Aorta (tissue), 5 donors: Measurements from ENCODE around the gene SORL1. TPM values are rescaled to one million over a fixed set of nuclear protein-coding genes. Genes with fewer than 3 reads are reported as not detected.
A peak's percentile ranks its signal among the peaks of the same experiment; 100 is the strongest.

Experiments used
- ATAC-seq: fragments of 200-7000 bp; cut with Tn5 transposase; one replicate; pipeline ENCODE4 v1.9.1; 2022; ENCODE audit warnings: moderate library complexity; ENCODE audit not compliant: low FRiP score
- DNase-seq, 2 donors: peaks; one replicate each; pipeline ENCODE4 v3.0.0-alpha.2; 2020
- H3K27ac ChIP-seq, 2 donors: one replicate each; pipeline ENCODE4 v1.5.1; 2013; ENCODE audit warnings: low read length in 2 of 2, mild to moderate bottlenecking in 2 of 2, moderate library complexity in 2 of 2, control low read depth in 1 of 2, inconsistent platforms in 1 of 2, low read depth in 1 of 2
- H3K27me3 ChIP-seq, 2 donors: one replicate each; pipeline ENCODE4 v1.6.1; 2013; ENCODE audit warnings: control low read depth in 1 of 2, low read length in 1 of 2, mild to moderate bottlenecking in 1 of 2, moderate library complexity in 1 of 2; ENCODE audit not compliant: insufficient read depth in 2 of 2, control insufficient read depth in 1 of 2
- H3K36me3 ChIP-seq, 2 donors: one replicate each; pipeline ENCODE4 v1.6.1; 2013; ENCODE audit warnings: control low read depth in 1 of 2, low read length in 1 of 2, mild to moderate bottlenecking in 1 of 2; ENCODE audit not compliant: insufficient read depth in 2 of 2, control insufficient read depth in 1 of 2
- H3K4me1 ChIP-seq, 2 donors: one replicate each; pipeline ENCODE4 v1.6.1; 2013; ENCODE audit warnings: low read length in 2 of 2, control low read depth in 1 of 2, mild to moderate bottlenecking in 1 of 2, moderate library complexity in 1 of 2; ENCODE audit not compliant: insufficient read depth in 2 of 2, control insufficient read depth in 1 of 2
- H3K4me3 ChIP-seq, 2 donors: one replicate each; pipeline ENCODE4 v1.5.1; 2013; ENCODE audit warnings: low read length in 2 of 2, control low read depth in 1 of 2, mild to moderate bottlenecking in 1 of 2
- H3K9me3 ChIP-seq: one replicate; pipeline ENCODE4 v1.6.1; 2013; ENCODE audit warnings: mild to moderate bottlenecking, low read length; ENCODE audit not compliant: control insufficient read depth
- WGBS, 2 donors: extraction: QIAGEN DNeasy Blood & Tissue Kit; methylation state at CpG; one replicate each; pipeline ENCODE4 v1.1.7; 2013; 5-methylcytosine and 5-hydroxymethylcytosine counted together
- intact Hi-C, 2 donors: fragments of 100-400 bp; cut with DNase I; formaldehyde crosslinking; loops; one replicate each; pipeline versions ENCODE4 v1.14.2 to v1.15.0; 2022
- polyA plus RNA-seq, 2 donors: library from polyadenylated mRNA; stranded (reverse); fragments of 200-250 nt; gene quantifications; one replicate each; pipeline ENCODE4 v1.2.3, GENCODE V29; 2013
- total RNA-seq, 2 donors: library from RNA; stranded (reverse); fragmentation: NEBNext Ultra II Directional; extraction: Animal tissue kit (Norgen Biotek cat#: 25700); gene quantifications; one replicate each; pipeline ENCODE4 v1.2.1, GENCODE V29; 2021
- donor health status: healthy with polysubstance abuse.
- donor health status: Bipolar disorder and iron deficiency.
- donor health status: DM: no; HTN: no; CAD: no.
- donor health status: DM: no; HTN: no; CAD: no.
- donor health status: DM: yes; HTN: yes; CAD: no.

Gene SORL1
- total and polyA plus RNA-seq, 4 donors = 0.79 to 37.2 (median 18.3) TPM

- WGBS, 2 donors = 91% methylated on average over 4 of the region's 4 CpGs
- ATAC-seq (no peak), DNase-seq (no peak)
- Histone ChIP-seq H3K27ac (no peak overlapping the region), H3K27me3 (no peaks in the 10 kb centered on the region), H3K9me3 (no peaks in the 10 kb centered on the region), H3K36me3 (no peaks in the 10 kb centered on the region), H3K4me3 (no peak overlapping the region), H3K4me1 (no peaks in the 10 kb centered on the region)
- intact Hi-C loops = no loop called here
These were observed 4.1 kb upstream of the SORL1 start for GRCh38 chr11:121448011-121448410.

GRCh38 chr11:121448431-121448941, 3.6 kb upstream of the SORL1 start:
- H3K4me1 ChIP-seq = no peaks in the 10 kb centered on the region
- no peak overlapping the region for H3K27ac ChIP-seq
- intact Hi-C loops = no loop called here
- no peaks in the 10 kb centered on the region for H3K27me3 ChIP-seq
- no peaks in the 10 kb centered on the region for H3K36me3 ChIP-seq
- H3K4me3 ChIP-seq = no peak overlapping the region
- DNase-seq (no peak), ATAC-seq (no peak)
- H3K9me3 ChIP-seq = no peaks in the 10 kb centered on the region
- 78 to 81% methylated on average over 3 of the region's 3 CpGs for WGBS, 2 donors

- Histone ChIP-seq H3K9me3 (no peaks in the 10 kb centered on the region), H3K27me3 (no peaks in the 10 kb centered on the region), H3K36me3 (no peaks in the 10 kb centered on the region), H3K4me3 (no peak overlapping the region), H3K27ac (no peak overlapping the region), H3K4me1 (no peaks in the 10 kb centered on the region)
- intact Hi-C loops = no loop called here
- DNase-seq (no peak), ATAC-seq (no peak)
- 97 to 98% methylated on average over 4 of the region's 4 CpGs for WGBS, 2 donors
These were observed 3.0 kb upstream of the SORL1 start for GRCh38 chr11:121449123-121449522.

- Histone ChIP-seq H3K27ac (no peak overlapping the region), H3K4me3 (no peak overlapping the region), H3K9me3 (no peaks in the 10 kb centered on the region), H3K36me3 (no peaks in the 10 kb centered on the region), H3K27me3 (no peaks in the 10 kb centered on the region), H3K4me1 (no peaks in the 10 kb centered on the region)
- intact Hi-C loops = loop anchor here (5.0 to 10.0 kb wide), 4 partner anchors 73 to 143 kb away; no protein-coding TSS in a partner anchor
- WGBS, 2 donors = 91 to 93% methylated on average over 2 of the region's 2 CpGs
- ATAC-seq = no peak
- no peak for DNase-seq
These were observed 2.5 kb upstream of the SORL1 start for GRCh38 chr11:121449626-121450025.

- H3K27ac ChIP-seq = no peak overlapping the region
- WGBS, 2 donors = 92% methylated on average over 1 of the region's 1 CpG
These were observed 1.7 kb upstream of the SORL1 start for GRCh38 chr11:121450401-121450800.

GRCh38 chr11:121451178-121451985, 732 bp upstream of the SORL1 start:
- 41 to 45% methylated on average over 22 of the region's 22 CpGs for WGBS, 2 donors
- H3K27ac ChIP-seq = no peak overlapping the region
- no peaks in the 10 kb centered on the region for H3K27me3 ChIP-seq
- ATAC-seq (no peak), DNase-seq (no peak)
- no peaks in the 10 kb centered on the region for H3K9me3 ChIP-seq
- intact Hi-C loops = loop anchor here (5.0 to 10.0 kb wide), 4 partner anchors 71 to 141 kb away; no protein-coding TSS in a partner anchor
- H3K4me3 ChIP-seq = peak overlapping the region; percentile 81 to 92
- no peaks in the 10 kb centered on the region for H3K4me1 ChIP-seq
- no peaks in the 10 kb centered on the region for H3K36me3 ChIP-seq

More at GRCh38 chr11:121450401-121450800, 1.7 kb upstream of the SORL1 start:
- Histone ChIP-seq H3K4me1 (no peaks in the 10 kb centered on the region), H3K4me3 (no peak overlapping the region), H3K36me3 (no peaks in the 10 kb centered on the region), H3K9me3 (no peaks in the 10 kb centered on the region), H3K27me3 (no peaks in the 10 kb centered on the region)
- ATAC-seq (no peak), DNase-seq (no peak)
- intact Hi-C loops = loop anchor here (5.0 to 10.0 kb wide), 4 partner anchors 72 to 142 kb away; no protein-coding TSS in a partner anchor

GRCh38 chr11:121452609-121453150, 566 bp downstream of the SORL1 start, which contains the start of gene SORL1-AS1:
TSS of gene SORL1-AS1 (minus strand) at chr11:121452967.
- intact Hi-C loops = loop anchor here (5.0 to 10.0 kb wide), 4 partner anchors 70 to 140 kb away; no protein-coding TSS in a partner anchor
- WGBS, 2 donors = 13% methylated on average over 21 of the region's 21 CpGs
- Histone ChIP-seq H3K4me1 (no peaks in the 10 kb centered on the region), H3K4me3 (peak within 1 kb of the TSS; percentile 81 to 92), H3K9me3 (no peaks in the 10 kb centered on the region), H3K27me3 (no peaks in the 10 kb centered on the region), H3K36me3 (no peaks in the 10 kb centered on the region), H3K27ac (no peak within 1 kb of the TSS)
- DNase-seq (no peak), ATAC-seq (no peak)

GRCh38 chr11:121453589-121454299, 1.6 kb downstream of the SORL1 start:
- Histone ChIP-seq H3K27me3 (no peaks in the 10 kb centered on the region), H3K4me1 (no peaks in the 10 kb centered on the region), H3K36me3 (no peaks in the 10 kb centered on the region), H3K4me3 (no peak overlapping the region), H3K9me3 (no peaks in the 10 kb centered on the region), H3K27ac (no peak overlapping the region)
- WGBS, 2 donors = 91 to 95% methylated on average over 6 of the region's 6 CpGs
- DNase-seq (no peak), ATAC-seq (no peak)
- intact Hi-C loops = loop anchor here (5.0 to 10.0 kb wide), 4 partner anchors 69 to 139 kb away; no protein-coding TSS in a partner anchor
